NOMO-1 treated with DMSO at 0.1 percent for 48 hours (cell line): ENCODE results near the gene TVP23B.
"Not testable (repeated sequence)": the region's sequence is repeated elsewhere in the genome, so short reads cannot be mapped to it uniquely, and the experiment has no call there.

Source experiments
- DNase-seq: peaks from one replicate; lab custom pipeline; 2025; ENCODE audit not compliant: unreplicated experiment; lab: John Stamatoyannopoulos, UW

Gene TVP23B

DNA sequence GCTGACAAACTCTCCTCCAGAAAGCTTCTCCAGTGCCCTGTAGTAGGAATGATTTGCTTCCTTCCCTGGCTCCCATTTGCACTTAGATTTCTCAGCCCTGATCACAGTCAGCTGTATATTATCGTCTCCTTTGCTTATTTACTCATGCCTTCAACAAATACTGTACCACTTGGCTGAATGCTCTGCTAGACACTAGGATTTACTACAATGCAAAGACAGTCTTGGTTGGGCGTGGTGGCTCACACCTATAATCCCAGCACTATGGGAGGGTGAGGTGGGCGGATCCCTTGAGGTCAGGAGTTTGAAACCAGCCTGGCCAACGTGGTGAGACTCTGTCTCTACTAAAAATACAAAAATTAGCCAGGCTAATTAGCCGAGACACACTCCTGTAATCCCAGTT, 5.9 kb downstream of the TVP23B start:
- DNase-seq = not testable (repeated sequence)

DNA sequence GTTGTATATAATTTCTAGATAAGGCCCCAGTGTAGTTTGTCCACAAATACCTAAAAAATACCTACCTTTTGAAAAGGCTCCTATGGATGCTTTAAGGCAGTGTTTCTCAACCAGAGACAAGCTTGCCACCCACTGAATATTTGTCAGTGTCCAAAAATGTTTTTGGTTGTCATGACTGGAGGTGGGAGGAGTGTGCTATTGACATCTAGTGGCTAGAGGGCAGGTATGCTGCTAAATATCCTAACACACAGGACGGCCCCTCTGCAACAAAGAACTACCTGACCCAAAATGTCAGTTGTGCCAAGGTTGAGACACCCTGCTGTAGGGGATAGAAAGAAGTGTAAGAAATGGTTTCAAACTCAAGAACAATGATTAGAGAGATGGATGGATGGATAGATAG, 10.4 kb downstream of the TVP23B start:
- DNase-seq = not testable (repeated sequence)

DNA sequence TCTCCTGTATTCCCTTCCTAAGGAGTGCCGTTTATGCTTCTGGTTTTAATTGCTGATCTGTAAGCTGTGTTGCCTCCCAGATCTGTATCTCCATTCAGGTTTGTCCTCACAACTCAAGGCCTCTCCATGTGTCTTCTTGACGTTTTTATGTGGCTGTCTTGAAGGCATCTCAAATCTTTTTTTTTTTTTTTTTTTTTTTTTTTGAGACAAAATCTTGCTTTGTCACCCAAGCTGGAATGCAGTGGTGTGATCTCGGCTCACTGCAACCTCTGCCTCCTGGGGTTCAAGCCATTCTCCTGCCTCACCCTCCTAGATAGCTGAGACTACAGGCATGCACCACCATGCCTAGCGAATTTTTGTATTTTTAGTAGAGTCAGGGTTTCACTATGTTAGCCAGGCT, 13.9 kb downstream of the TVP23B start:
- not testable (repeated sequence) for DNase-seq

DNA sequence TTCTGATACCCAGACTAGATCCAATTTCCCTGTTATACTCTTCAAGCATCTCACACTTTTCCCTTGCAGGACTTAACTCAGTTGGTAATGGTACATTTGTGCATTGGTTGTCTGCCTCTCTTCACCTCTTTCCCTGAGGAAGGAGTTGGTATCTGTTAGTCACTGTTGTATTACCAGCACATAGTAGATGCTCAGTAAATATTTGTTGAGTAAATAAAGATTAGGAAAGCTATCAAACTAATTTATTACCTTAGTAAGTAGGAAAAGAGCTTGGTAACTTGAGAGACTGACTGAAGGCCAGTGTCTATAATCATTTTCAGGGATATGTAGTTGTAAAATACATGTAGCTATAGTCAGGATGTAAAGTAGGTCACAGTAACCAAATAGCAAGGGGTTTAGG, 15.9 kb downstream of the TVP23B start:
- not testable (repeated sequence) for DNase-seq

DNA sequence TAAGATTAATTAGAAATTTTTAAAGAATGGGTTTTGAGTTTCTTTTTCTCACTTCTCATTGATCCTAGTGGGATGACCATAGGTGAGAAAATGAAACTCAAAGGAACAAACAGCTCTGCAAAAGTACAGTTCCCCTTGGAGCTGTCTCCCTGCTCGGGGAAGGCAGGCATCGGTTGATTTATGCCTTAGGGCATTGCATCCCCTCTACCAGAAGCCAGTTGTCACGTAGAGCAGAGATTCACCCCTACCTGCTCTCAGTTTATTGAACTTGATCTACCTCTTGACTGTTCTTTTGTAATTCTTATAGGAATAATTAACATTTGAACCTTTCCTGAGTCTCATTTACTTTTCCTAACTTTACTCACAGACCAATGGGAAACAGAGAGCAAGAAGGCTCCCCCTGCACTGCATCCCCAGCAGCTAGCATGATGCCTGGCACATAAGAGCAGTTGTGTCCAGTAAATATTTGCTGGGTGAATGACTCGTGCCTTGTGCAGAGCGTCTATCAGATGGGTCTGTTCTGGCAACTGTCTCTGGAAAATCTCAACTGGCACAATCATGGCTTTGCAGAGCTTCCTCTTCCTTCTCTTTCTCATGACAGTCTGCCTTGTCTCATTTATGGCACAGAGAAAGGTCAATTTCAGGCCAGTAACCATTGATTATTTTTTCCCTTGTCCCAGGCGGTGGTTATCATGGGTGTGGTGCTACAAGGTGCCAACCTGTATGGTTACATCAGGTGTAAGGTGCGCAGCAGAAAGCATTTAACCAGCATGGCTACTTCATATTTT, 22.7 kb downstream of the TVP23B start:
- DNase-seq = not testable (repeated sequence)

DNA sequence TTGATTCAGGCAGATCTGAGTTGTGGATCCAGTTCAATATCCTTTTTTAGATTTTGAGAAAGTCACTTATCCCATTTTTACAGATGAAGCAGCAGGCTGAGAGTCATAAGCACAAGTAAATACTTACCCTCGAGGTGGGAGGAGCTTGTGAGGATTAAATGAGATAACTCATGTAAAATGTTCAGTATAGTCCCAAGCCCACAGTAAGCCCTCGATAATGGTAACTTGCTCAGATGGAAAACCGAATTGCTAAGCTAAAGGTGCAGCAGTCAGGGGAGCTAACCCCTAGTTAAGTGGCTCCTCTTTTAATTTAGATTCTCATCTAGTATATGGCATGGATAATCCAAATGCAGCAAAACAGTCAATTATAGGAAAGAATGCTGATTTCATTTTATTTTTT, 34.9 kb downstream of the TVP23B start:
- DNase-seq = not testable (repeated sequence)

DNA sequence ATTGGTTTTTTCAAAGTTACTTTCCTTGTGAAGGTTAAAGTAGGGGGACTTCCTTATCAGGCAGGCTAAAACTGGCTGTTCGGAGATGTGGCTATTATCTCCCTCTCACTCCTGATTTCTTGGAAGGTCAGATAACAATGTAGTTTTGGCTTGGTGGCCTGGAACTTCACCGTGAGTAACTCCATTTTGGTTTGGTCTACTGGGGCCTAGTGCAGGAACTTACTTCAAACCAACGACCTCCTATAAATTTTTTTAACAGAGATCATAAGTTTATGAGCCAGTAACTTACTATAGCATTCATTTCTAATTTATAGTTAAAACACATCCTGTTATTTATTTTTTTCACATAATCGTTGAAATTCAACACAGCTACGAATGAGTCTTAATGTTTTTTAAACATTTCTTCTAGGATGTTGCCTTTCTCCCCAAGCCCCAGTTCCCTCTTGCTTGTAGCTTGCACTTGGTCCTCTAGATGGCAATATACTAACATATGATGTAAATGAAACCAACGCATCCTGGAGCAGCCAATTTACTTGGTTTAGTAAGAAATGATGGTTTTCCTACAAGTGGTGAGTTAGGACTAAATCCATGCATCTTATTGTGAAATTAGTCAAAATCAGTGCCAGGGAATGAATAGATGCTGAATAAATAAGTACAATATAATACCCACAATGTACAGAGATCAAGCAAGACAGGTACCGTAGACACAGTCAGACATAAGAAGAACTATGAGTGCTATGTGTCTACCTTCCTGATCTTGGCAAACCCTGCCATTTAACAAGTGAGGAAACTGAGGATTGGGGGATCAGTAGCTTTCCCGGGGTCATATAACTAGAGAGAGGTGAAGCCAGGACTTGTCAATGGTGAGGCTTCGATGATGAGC, 35.7 kb downstream of the TVP23B start:
- DNase-seq = peak; percentile 56

DNA sequence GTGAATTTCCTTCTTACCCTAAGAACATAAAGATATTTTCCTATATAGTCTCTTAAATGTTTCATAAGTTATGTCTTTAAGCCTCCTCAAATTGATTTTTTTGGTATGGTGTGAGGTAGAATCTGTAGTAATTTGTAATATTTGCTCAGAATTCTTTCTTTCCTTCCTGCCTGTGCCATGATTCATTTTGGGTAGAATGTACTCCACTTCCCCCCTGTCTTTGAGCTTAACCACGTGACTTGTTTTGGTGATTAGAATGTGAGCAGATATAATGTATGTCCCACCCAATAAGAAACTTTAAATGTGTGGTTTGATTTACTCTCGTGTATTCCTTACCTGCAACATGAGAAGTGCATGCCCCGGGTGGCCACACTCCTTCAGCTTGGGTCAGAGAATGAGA, 40.4 kb downstream of the TVP23B start:
- DNase-seq = not testable (repeated sequence)

DNA sequence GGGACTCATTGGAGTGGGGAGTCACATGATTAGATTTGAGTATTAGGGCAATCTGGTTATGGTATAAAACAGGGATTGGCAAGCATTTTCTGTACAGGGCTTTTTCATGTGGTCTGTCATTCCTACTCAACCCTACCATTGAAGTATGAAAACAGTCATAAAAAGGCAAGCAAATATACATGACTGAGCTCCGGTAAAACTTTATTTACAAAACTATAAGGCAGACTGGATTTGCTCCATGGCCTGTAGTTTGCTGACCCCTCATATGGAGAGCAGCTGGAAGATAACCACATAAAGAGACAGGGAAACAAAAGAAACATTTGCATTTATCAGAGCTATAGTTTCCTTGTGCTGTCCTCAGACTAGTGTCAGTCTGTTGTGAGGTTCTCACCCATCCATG, 46.6 kb downstream of the TVP23B start:
- DNase-seq = not testable (repeated sequence)

DNA sequence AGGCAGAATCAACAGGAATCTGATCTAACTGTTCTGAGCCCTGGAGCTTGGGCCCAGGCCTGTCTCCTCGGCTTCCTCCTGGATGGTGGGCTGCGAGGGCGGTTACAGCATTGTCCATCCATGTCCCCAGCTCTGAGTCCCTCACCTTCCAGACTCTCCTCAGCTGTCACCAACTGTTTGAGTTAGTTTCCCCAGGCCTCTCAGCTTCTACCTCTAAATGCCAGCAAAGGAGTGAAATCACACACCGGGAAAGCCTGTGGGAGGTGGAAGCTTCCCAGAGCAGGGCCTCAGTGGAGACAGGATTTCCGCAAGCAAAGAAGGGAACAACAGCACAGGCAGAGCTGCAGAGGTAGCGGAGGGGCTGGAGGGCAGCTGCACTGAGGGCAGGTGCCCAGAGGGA, 67.5 kb downstream of the TVP23B start:
- no peak for DNase-seq

DNA sequence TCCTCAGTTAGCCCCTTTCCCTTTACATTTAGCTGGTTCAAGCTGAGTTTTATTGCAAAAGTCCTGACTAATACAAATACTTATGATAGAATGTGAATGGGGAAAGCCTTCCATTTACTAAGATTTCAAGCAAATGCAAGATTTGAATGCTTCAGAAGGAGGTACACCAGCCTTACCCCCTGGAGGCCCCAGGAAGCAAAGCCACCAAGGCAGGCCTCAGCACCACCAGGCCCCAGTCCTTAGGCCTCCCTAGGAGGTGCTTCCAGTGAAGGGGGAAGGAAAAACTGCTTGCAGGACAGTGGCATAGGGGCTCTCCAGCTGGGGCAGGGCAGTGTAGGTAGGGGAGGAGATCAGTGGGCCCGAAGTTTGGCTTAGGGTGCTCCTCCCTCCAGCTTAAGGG, 69.7 kb downstream of the TVP23B start:
- no peak for DNase-seq

DNA sequence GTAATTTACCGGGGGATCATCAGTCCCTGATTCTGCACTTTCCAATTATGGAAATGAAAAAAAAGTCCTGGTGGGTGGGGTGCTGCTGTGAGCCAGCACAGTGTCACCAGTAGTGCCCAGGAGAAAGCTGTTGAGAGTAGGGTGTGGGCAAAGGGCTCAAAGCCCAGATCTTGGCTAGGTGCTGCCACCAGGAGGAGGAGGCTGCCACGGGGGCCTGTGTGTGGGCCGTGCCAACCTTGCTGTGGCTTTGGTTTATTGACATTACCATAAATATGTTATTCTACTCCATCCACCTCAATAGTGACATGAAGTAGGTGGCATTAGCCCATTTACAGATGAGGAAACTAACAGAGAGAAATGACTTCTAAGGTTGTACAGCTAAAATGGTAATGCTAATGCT, 70.2 kb downstream of the TVP23B start:
- DNase-seq = no peak

DNA sequence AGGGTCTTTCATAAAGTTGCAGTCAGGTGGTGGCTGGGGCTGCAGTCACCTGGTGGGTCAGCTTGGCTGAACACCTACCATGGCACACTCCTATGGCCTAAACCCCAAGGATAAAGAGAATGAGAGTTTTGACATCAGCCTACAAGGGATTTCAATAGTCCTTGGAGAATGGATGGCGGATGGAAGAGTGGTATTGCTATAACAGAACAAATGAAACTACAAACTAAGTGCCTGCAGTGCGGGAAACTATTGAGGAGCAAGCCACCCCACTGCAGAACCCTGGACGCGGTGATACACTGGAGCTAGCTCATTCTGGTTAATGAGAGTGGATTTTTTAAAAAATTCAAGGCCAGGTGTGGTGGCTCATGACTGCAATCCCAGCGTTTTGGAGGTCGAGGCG, 74.0 kb downstream of the TVP23B start:
- DNase-seq = no peak

DNA sequence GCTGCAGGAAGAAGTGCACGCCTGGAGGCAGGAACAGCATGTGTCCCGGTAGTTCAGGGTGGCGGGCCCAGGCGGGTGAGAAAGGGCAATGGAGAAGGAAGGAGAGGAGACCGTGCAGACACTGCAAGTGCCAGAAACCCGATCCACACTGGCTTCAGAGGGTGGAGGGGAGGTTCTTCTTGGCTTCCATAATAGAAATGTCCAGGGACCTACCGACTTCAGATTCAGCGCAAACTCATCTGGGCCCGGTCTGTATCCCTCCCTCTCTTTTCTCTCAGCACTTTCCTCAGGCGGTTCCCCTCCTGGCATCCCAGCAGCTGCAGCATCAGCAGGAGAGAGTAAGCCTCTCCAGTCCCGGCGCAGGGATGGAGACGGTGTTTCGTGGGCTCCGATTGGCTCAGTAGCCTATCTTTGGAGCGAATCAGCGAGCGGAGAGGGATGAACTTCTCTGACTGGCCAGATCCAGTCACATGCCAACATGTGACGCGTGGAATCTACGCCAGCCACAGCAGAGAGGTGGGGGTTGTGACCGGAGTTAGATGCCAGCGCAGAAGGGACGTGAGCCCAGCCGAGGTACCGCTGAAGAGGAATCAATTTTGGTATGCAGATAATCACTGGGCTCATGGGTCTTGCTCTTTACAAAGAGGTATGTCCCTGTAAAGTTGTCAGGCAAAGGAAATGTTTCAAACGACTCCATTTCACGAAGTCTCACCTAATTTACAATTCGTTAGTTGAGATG, 75.0 kb downstream of the TVP23B start:
- peak; percentile 89 for DNase-seq
